HepG2 (cell line): Measurements from ENCODE around the gene NET1. TPM values are rescaled to one million over a fixed set of nuclear protein-coding genes. Genes with fewer than 3 reads are reported as not detected.
A peak's percentile ranks its signal among the peaks of the same experiment; 100 is the strongest.

Experiments
- ASH2L ChIP-seq: fragments of 300-600, 200-600 bp; sonication (generic); IDR thresholded peaks from 2 replicates; pipeline ENCODE4 v1.7.0; 2017; ENCODE audit warnings: low read depth, mild to moderate bottlenecking, moderate library complexity, mixed read lengths, low read length; ENCODE audit not compliant: insufficient read length
- ATF4 ChIP-seq, 2 experiments: fragments of 450-650 bp in 1 of 2; sonication (generic) in 1 of 2; formaldehyde crosslinking; IDR thresholded peaks; 2 replicates each; pipeline versions ENCODE4 v1.5.0 to v1.8.0; 2020 to 2022; ENCODE audit warnings: mild to moderate bottlenecking in 1 of 2, missing genetic modification reagents in 1 of 2
- CBX5 ChIP-seq: sonication (generic); formaldehyde crosslinking; IDR thresholded peaks from 2 replicates; pipeline ENCODE4 v1.4.0; 2020; ENCODE audit warnings: missing genetic modification reagents, borderline replicate concordance
- FOXO4 ChIP-seq: sonication (generic); formaldehyde crosslinking; conservative IDR thresholded peaks from 2 replicates; pipeline ENCODE4 v1.8.1; 2023; ENCODE audit warnings: missing genetic modification reagents
- HDAC2 ChIP-seq: sonication (generic); formaldehyde crosslinking; IDR thresholded peaks from 2 replicates; pipeline ENCODE4 v1.4.0; 2020; ENCODE audit warnings: missing genetic modification reagents
- HMG20A ChIP-seq: IDR thresholded peaks from 2 replicates; pipeline ENCODE4 v1.6.1; 2016; ENCODE audit warnings: borderline replicate concordance
- JDP2 ChIP-seq: sonication (generic); formaldehyde crosslinking; IDR thresholded peaks from 2 replicates; pipeline ENCODE4 v1.8.1; 2022; ENCODE audit warnings: missing genetic modification reagents, borderline replicate concordance
- MAX ChIP-seq: IDR thresholded peaks from 2 replicates; pipeline ENCODE4 v1.6.1; 2012; ENCODE audit warnings: inconsistent platforms
- NRL ChIP-seq: sonication (generic); formaldehyde crosslinking; IDR thresholded peaks from 2 replicates; pipeline ENCODE4 v1.5.0; 2020; ENCODE audit warnings: missing genetic modification reagents, mild to moderate bottlenecking, moderate library complexity, borderline replicate concordance
- PHB2 ChIP-seq: fragments of 450-650 bp; IDR thresholded peaks from 2 replicates; pipeline ENCODE4 v1.6.1; 2018; ENCODE audit not compliant: partially characterized antibody
- PPARG ChIP-seq: conservative IDR thresholded peaks from 2 replicates; pipeline ENCODE4 v1.6.1; 2016; ENCODE audit warnings: missing biosample characterization, missing genetic modification reagents
- RBFOX2 ChIP-seq: fragments of 200-400 bp; formaldehyde crosslinking; IDR thresholded peaks from 2 replicates; pipeline ENCODE4 v1.6.1; 2017; ENCODE audit warnings: low read depth, mild to moderate bottlenecking, low read length
- RFX5 ChIP-seq: IDR thresholded peaks from 2 replicates; pipeline ENCODE4 v1.6.1; 2011; ENCODE audit warnings: low read depth, low read length, improper control_type of control experiment
- SIN3A ChIP-seq: IDR thresholded peaks from 2 replicates; pipeline ENCODE4 v1.6.1; 2011; ENCODE audit warnings: low read depth, mild to moderate bottlenecking, control low read depth, low read length, borderline replicate concordance
- SMAD9 ChIP-seq: sonication (generic); formaldehyde crosslinking; IDR thresholded peaks from 2 replicates; pipeline ENCODE4 v1.5.1; 2020; ENCODE audit warnings: mild to moderate bottlenecking, missing genetic modification reagents
- SMARCC2 ChIP-seq: fragments of 450-650 bp; IDR thresholded peaks from 2 replicates; pipeline ENCODE4 v1.6.1; 2017; ENCODE audit warnings: antibody characterized with exemption, mild to moderate bottlenecking
- SYNCRIP ChIP-seq: fragments of 200-400 bp; formaldehyde crosslinking; IDR thresholded peaks from 2 replicates; pipeline ENCODE4 v1.6.1; 2018; ENCODE audit warnings: mild to moderate bottlenecking, low read depth, low read length; ENCODE audit not compliant: insufficient read depth
- TARDBP ChIP-seq: sonication (generic); formaldehyde crosslinking; IDR thresholded peaks from 2 replicates; pipeline ENCODE4 v1.8.0; 2022; ENCODE audit warnings: mild to moderate bottlenecking, missing genetic modification reagents
- ZMYM2 ChIP-seq: sonication (generic); formaldehyde crosslinking; IDR thresholded peaks from 2 replicates; pipeline ENCODE4 v1.8.0; 2022; ENCODE audit warnings: mild to moderate bottlenecking, missing genetic modification reagents
- ZNF17 ChIP-seq: sonication (generic); formaldehyde crosslinking; IDR thresholded peaks from 2 replicates; pipeline ENCODE4 v1.5.0; 2020; ENCODE audit warnings: mild to moderate bottlenecking, missing genetic modification reagents
- ZNF296 ChIP-seq: sonication (generic); formaldehyde crosslinking; conservative IDR thresholded peaks from 2 replicates; pipeline ENCODE4 v1.5.0; 2020; ENCODE audit warnings: mild to moderate bottlenecking, missing genetic modification reagents
- ZNF333 ChIP-seq: sonication (generic); formaldehyde crosslinking; IDR thresholded peaks from 2 replicates; pipeline ENCODE4 v1.4.0; 2020; ENCODE audit warnings: mild to moderate bottlenecking, missing genetic modification reagents, borderline replicate concordance
- ZNF549 ChIP-seq: sonication (generic); formaldehyde crosslinking; IDR thresholded peaks from 2 replicates; pipeline ENCODE4 v1.5.0; 2020; ENCODE audit warnings: missing genetic modification reagents
- ZNF878 ChIP-seq: sonication (generic); formaldehyde crosslinking; IDR thresholded peaks from 2 replicates; pipeline ENCODE4 v1.8.1; 2023; ENCODE audit warnings: mild to moderate bottlenecking, missing genetic modification reagents, moderate library complexity
- polyA plus RNA-seq, 8 experiments: library from polyadenylated mRNA; depleted of rRNA in 3 of 8; stranded (reverse) in 7 of 8; unstranded in 1 of 8; fragments of >200 nt; fragmentation: Illumina TruSeq in 4 of 8; extraction: Trizol in 4 of 8; gene quantifications; 2 replicates each; pipeline versions ENCODE4 v1.2.1 to v1.2.3, GENCODE V29; 2011 to 2016; ENCODE audit warnings: low read depth in 4 of 8, missing spikeins in 1 of 8, mixed read lengths in 1 of 8; ENCODE audit not compliant: insufficient read depth in 1 of 8
- total RNA-seq, 5 experiments: library from RNA; depleted of rRNA; stranded (reverse); fragments of >200 nt; fragmentation: Illumina TruSeq; extraction: Trizol; gene quantifications; 2 replicates each; pipeline ENCODE4 v1.2.3, GENCODE V29; 2016; ENCODE audit warnings: low read depth in 1 of 5
- TF ChIP-seq, protein P1 (sequence below): sonication (generic); formaldehyde crosslinking; IDR thresholded peaks from 2 replicates; pipeline ENCODE4 v1.5.0; 2020; ENCODE audit warnings: missing genetic modification reagents, mild to moderate bottlenecking, borderline replicate concordance
- TF ChIP-seq, protein P2 (sequence below): sonication (generic); formaldehyde crosslinking; conservative IDR thresholded peaks from 2 replicates; pipeline ENCODE4 v1.4.0; 2020; ENCODE audit warnings: missing genetic modification reagents
- TF ChIP-seq, protein P3 (sequence below): sonication (generic); formaldehyde crosslinking; IDR thresholded peaks from 2 replicates; pipeline ENCODE4 v1.5.0; 2020; ENCODE audit warnings: mild to moderate bottlenecking, low read depth, missing genetic modification reagents, borderline replicate concordance

Gene NET1
- total and polyA plus RNA-seq, 2 of the 13 experiments (the other 11 are each of a cell fraction or from before 2014, with no cell fraction given), result 48.1 to 65.8 TPM

DNA sequence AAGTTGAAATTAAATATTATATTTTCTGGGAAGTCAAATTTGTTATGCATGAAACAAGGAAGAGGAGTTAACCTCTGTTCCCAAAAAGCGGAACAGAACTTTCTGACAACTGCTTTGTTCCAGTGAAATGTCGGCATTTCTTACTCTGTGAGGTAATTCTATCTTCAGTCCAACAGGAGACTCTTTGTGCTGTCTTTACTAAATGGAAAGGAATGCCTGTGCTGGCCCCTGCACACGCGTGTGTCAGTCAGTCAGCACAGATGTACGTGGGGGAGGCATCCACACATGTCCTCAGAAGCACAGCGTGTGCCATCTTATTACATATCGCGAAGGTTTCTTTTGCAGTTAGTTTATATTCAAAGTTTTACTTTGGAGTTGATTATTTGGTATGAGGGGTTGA lies 37.5 kb downstream of the NET1 start (continued):
- TF ChIP-seq ZNF878 (CRISPR knock-in tag) (0 out of 2 replicates have a peak, but pooled peaks have one; percentile 29), ZMYM2 (CRISPR knock-in tag) (no peak), HMG20A (CRISPR knock-in tag) (0 out of 2 replicates have a peak, but pooled peaks have one; percentile 33), TARDBP (CRISPR knock-in tag) (no peak), SMARCC2 (no peak), ZNF549 (CRISPR knock-in tag) (no peak), SIN3A (no peak), SMAD9 (no peak), ZNF333 (CRISPR knock-in tag) (no peak), PHB2 (no peak), JDP2 (CRISPR knock-in tag) (no peak), MAX (no peak), SYNCRIP (no peak), HDAC2 (CRISPR knock-in tag) (peak; percentile 37; the same call in 1 of the 2 replicates), PPARG (CRISPR knock-in tag) (peak; percentile 57; the same call in 1 of the 2 replicates), RFX5 (no peak), CBX5 (no peak), ATF4 (CRISPR knock-in tag; IDR thresholded peaks at IDR 0.05) (no peak), ZNF296 (CRISPR knock-in tag) (no peak), RBFOX2 (no peak), ASH2L (peak; percentile 15), NRL (CRISPR knock-in tag) (no peak), ZNF17 (CRISPR knock-in tag) (no peak), FOXO4 (CRISPR knock-in tag) (no peak)
- TF ChIP-seq, protein P1, sequence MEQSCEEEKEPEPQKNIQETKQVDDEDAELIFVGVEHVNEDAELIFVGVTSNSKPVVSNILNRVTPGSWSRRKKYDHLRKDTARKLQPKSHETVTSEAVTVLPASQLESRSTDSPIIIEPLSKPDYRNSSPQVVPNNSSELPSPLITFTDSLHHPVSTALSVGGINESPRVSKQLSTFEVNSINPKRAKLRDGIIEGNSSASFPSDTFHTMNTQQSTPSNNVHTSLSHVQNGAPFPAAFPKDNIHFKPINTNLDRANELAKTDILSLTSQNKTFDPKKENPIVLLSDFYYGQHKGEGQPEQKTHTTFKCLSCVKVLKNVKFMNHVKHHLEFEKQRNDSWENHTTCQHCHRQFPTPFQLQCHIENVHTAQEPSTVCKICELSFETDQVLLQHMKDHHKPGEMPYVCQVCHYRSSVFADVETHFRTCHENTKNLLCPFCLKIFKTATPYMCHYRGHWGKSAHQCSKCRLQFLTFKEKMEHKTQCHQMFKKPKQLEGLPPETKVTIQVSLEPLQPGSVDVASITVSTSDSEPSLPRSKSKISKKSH (CRISPR knock-in tag), result no peak
- TF ChIP-seq, protein P2, sequence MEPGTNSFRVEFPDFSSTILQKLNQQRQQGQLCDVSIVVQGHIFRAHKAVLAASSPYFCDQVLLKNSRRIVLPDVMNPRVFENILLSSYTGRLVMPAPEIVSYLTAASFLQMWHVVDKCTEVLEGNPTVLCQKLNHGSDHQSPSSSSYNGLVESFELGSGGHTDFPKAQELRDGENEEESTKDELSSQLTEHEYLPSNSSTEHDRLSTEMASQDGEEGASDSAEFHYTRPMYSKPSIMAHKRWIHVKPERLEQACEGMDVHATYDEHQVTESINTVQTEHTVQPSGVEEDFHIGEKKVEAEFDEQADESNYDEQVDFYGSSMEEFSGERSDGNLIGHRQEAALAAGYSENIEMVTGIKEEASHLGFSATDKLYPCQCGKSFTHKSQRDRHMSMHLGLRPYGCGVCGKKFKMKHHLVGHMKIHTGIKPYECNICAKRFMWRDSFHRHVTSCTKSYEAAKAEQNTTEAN (CRISPR knock-in tag), result peak; percentile 93
- TF ChIP-seq, protein P3, sequence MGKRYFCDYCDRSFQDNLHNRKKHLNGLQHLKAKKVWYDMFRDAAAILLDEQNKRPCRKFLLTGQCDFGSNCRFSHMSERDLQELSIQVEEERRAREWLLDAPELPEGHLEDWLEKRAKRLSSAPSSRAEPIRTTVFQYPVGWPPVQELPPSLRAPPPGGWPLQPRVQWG (CRISPR knock-in tag), result no peak
